ENCODE measurements around the gene OPRL1.
"Not testable (repeated sequence)": the region's sequence is repeated elsewhere in the genome, so short reads cannot be mapped to it uniquely, and the experiment has no call there.

Gene OPRL1

DNA sequence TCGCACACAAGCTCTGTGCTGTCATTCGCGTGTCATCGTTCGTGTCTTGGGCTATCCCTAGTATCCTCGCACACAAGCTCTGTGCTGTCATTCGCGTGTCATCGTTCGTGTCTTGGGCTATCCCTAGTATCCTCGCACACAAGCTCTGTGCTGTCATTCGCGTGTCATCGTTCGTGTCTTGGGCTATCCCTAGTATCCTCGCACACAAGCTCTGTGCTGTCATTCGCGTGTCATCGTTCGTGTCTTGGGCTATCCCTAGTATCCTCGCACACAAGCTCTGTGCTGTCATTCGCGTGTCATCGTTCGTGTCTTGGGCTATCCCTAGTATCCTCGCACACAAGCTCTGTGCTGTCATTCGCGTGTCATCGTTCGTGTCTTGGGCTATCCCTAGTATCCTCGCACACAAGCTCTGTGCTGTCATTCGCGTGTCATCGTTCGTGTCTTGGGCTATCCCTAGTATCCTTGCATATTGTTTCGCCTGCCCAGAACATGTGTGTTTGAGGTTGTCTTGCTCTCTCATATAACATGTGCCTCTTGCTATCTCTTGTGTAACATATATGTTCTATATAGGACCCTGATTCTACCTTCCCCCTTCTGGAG lies 7.4 kb downstream of the OPRL1 start:
- not testable (repeated sequence) for DNase-seq

DNA sequence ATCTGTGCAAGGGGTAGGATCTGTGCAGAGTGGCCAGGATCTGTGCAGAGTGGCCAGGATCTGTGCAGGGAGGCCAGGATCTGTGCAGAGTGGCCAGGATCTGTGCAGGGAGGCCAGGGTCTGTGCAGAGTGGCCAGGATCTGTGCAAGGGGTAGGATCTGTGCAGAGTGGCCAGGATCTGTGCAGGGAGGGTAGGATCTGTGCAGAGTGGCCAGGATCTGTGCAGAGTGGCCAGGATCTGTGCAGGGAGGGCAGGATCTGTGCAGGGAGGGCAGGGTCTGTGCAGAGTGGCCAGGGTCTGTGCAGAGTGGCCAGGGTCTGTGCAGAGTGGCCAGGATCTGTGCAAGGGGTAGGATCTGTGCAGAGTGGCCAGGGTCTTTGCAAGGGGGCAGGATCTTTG lies 8.7 kb downstream of the OPRL1 start:
- not testable (repeated sequence) for DNase-seq

DNA sequence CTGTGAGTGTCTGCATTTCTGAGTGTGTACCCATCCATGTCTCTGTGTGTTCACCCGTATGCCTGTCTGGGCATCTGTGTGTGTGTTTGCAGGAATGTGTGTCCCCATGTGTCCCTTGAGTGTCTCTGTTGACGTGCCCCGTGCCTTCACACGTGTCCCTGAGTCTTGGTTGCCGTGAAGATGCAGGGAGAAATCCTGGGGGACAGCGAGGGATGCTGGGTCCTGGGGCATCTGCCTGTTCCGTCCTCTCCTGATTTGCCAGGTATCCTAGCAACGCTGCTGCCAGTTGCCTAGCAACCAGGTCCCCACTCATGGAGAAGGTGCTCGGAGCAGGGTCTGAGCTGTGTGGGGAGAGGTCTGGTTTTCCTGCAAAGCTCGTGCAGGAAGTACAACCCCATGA lies 10.3 kb downstream of the OPRL1 start:
- peak; percentile 67 for DNase-seq

DNA sequence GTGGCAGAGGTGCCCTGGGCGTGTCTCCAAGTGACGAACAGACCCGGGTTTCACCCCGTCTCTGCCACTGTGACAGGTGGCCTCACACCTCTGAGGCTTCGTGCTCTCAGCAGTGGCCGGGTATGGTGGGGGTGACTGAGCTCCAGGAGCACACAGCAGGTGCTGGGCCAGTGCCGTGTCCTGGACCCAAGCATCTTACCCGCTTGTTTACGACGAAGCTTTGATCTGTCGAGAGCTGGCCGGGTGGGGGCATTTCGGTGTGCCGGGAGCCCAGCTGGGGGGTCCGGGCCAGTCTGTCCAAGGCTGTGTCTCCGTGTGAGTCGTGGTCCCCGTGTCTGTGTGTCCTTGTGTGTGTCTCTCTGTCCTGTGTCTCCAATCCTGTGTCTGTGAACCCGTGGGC lies 11.5 kb downstream of the OPRL1 start:
- DNase-seq = no peak

DNA sequence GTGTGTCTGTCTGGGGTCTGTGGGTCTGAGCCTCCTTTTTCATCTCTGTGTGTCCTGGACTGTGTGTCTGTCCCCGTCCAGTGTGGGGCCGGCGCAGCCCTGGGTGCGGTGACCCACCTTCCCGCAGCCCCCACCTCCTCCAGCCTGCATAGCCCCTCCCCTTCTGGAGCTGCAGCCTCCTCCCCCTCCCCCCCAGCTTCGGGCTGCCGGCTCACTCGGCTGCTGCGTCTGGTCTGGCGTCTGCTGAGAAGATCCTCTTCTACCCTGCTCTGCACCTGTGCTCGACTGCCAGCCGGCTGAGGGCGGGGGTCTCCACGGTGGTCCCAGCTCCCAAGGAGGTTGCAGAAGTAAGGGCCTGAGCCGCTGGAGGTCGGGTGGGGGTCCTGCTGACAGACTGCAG lies 11.9 kb downstream of the OPRL1 start:
- DNase-seq = no peak

DNA sequence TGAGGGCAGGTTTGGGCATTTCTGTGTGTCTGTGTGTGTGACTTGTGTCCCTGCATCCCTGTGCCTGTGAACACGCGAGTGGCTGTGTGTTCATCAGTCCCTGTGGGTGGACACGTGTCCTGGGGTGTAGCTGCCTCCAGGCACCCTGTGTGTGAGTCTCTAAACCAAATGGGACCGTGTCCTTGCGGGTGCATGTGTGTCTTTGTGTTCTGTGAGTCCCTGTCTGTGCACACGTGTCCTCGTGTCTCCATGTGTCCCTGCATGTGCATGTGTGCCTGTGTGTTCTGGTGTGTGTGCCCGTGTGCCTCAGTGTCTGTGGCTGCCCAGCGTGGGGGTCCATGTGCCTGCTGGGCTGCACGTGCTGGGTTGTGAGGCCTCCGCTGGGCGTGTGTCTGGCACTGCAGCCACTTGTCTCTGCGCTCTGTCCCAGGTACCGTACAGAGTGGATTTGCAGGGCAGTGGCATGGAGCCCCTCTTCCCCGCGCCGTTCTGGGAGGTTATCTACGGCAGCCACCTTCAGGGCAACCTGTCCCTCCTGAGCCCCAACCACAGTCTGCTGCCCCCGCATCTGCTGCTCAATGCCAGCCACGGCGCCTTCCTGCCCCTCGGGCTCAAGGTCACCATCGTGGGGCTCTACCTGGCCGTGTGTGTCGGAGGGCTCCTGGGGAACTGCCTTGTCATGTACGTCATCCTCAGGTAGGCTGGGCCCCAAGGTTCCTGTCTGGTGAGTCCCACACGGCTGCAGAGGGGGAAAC lies 12.6 kb downstream of the OPRL1 start:
- DNase-seq = no peak

DNA sequence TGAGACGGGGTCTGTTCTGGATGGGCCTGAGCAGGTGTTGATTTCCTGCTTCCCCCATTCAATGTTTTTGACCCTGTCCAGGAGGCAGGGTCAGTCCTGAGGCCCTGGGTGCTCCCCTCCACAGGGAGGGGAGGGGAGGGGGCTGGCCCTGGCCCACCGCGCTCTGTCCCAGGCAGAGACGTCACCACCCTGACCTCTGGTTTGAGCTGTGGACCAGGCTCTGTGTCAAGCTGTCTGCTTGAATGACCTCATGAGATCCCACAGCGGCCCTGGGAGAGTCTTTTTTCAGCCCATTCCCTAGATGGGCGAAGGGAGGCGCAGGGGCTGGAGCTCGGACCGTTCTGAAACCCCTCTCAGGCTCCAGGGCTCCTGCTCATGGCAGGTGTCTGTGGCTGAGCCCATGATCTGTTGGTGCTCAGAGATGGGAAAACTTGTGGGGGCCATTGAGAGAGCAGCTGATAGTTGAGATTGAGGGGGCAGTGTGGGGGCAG lies 13.2 kb downstream of the OPRL1 start:
- no peak for DNase-seq

DNA sequence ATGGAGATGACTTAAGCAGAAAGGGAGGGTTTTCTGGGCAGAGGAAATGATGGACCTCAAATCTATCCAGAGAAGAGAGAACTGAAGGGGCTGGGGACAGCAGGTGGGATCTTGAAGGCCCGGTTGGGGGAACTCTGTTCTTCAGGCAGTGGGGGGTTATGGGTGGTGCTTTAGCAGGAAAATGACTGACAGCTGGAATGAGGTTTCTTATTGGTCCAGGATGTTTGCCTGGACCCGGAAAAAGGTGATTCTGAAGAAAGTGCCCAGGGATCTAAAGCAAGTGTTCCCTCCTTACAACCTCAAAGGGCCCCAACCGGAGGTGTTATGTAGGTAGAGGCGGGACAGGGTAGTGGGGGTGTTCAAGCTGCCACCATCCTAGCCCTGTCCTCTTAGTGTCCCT lies 15.6 kb downstream of the OPRL1 start:
- DNase-seq = no peak

DNA sequence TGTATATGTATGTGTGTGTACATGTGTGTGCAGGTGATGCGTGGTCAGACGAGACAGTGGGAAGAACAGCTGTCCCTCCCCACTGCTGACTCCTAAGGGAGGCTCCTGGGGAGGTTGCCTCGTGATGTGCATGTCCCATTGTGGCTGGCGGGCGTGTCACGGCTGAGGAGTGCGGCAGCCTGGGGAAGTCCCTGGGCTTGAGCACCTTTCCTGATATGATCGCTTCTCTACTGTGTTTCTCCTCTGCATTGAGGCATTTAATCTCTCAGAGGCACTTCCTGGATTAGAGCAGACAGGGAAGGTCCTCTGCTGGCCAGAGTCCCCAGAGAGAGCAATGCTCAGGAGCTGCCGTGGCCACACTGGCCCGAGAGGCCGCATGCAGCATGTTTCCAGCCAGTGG lies 16.0 kb downstream of the OPRL1 start:
- DNase-seq = no peak

DNA sequence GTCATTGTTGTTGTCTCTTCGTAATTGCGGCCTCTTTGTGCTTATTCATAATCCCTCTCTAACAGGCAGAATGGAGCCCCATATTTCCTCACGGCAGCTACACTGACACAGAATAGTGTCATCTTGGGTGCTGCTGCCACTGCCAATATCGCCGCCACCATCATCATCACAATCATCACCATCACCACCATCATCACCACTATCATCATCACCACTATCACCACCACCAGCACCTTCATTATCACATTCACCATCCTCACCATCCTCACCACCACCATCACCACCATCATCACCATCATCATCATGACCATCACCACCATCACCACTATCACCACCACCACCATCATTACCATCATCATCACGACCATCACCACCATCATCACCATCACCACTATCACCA lies 16.7 kb downstream of the OPRL1 start:
- DNase-seq = no peak

DNA sequence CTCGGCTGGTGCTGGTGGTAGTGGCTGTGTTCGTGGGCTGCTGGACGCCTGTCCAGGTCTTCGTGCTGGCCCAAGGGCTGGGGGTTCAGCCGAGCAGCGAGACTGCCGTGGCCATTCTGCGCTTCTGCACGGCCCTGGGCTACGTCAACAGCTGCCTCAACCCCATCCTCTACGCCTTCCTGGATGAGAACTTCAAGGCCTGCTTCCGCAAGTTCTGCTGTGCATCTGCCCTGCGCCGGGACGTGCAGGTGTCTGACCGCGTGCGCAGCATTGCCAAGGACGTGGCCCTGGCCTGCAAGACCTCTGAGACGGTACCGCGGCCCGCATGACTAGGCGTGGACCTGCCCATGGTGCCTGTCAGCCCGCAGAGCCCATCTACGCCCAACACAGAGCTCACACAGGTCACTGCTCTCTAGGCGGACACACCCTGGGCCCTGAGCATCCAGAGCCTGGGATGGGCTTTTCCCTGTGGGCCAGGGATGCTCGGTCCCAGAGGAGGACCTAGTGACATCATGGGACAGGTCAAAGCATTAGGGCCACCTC lies 18.7 kb downstream of the OPRL1 start:
- no peak for DNase-seq

DNA sequence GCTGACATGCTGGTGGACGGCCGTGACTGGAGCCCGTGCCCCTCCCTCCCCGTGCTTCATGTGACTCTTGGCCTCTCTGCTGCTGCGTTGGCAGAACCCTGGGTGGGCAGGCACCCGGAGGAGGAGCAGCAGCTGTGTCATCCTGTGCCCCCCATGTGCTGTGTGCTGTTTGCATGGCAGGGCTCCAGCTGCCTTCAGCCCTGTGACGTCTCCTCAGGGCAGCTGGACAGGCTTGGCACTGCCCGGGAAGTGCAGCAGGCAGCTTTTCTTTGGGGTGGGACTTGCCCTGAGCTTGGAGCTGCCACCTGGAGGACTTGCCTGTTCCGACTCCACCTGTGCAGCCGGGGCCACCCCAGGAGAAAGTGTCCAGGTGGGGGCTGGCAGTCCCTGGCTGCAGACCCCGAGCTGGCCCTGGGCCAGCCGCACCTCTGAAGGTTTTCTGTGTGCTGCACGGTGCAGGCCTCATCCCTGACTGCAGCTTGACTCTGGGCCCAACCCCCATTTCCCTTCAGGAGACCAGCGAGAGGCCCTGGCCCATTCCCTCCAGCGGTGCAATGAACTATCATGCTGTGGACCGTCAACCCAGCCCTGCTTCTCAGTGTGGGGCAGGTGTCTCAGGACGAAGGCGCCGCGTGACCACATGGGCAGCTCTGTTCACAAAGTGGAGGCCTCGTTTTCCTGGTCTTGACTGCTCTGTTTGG lies 19.4 kb downstream of the OPRL1 start:
- no peak for DNase-seq

DNA sequence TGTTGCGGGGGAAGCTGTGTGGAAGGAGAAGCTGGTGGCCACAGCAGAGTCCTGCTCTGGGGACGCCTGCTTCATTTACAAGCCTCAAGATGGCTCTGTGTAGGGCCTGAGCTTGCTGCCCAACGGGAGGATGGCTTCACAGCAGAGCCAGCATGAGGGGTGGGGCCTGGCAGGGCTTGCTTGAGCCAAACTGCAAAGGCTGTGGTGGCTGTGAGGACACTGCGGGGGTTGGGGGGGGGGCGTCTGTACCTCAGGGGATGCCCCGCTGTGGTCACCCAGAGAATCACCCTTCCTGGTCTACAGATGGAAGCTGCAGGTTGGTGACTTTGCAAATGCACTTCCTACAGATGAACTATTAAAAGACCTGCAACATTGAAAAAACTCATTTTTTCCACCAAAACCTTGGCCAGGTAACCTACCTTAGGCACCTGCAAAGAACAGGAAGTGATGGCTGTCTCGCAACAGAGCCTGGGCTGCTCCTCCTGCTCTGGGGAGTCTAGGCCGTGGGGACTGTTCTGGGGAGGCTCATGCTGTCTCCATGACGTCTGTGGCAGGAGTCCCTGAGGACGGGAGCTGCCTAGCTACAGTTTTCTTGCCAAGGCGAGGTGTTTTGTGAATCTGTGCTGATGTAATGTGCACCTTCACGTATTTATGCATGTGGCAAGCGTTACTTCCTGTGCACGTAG lies 20.1 kb downstream of the OPRL1 start:
- DNase-seq = peak; percentile 94

DNA sequence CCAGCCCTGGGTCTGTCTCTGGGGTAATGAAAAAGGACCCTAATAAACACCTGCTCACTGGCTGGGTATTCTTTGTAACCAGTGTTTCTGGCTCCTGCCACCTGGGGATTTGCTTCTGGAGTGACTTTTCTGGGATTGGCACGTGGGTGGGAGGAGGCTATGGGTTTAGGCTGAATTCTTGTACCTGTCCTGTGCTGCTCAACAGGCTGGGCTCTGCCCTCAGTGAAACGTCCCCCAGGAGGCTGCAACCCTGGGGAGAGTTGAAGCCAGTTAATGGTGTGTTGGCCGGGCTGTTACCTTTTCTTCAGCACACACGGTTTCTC lies 20.6 kb downstream of the OPRL1 start:
- DNase-seq = no peak

DNA sequence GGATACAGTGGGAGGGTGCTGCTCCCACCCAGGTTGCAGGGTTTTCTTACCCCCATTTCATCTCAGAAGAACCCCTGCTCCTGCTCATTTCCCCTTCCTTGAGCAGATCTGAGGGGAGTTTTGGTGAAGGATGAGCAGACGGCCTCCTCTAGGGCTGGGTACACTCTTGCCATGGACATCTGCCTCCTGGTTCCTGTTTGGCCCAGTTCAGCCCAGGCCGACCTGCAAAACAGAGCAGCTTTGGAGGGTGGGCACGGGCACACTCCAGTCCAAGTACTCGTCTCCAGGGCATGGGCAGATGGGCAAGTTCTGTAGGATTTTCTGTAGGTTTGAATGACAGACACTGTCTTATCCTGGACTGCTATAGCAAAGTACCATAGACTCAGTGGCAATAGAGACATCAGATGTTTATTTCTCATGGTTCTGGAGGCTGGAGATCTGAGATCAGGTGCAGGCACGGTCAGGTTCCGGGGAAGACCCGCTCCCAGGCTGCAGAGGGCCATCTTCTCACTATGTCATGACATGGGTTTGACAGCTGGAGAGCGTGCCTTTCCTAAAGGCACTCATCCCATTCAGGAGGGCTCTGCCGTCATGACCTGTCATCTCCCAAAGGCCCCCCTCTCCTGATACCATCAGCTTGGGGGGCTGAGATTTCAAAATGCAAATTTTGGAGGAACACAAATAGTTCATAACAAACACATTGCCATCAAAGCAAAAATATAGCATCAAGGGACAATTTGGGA lies 21.2 kb downstream of the OPRL1 start:
- no peak for DNase-seq

DNA sequence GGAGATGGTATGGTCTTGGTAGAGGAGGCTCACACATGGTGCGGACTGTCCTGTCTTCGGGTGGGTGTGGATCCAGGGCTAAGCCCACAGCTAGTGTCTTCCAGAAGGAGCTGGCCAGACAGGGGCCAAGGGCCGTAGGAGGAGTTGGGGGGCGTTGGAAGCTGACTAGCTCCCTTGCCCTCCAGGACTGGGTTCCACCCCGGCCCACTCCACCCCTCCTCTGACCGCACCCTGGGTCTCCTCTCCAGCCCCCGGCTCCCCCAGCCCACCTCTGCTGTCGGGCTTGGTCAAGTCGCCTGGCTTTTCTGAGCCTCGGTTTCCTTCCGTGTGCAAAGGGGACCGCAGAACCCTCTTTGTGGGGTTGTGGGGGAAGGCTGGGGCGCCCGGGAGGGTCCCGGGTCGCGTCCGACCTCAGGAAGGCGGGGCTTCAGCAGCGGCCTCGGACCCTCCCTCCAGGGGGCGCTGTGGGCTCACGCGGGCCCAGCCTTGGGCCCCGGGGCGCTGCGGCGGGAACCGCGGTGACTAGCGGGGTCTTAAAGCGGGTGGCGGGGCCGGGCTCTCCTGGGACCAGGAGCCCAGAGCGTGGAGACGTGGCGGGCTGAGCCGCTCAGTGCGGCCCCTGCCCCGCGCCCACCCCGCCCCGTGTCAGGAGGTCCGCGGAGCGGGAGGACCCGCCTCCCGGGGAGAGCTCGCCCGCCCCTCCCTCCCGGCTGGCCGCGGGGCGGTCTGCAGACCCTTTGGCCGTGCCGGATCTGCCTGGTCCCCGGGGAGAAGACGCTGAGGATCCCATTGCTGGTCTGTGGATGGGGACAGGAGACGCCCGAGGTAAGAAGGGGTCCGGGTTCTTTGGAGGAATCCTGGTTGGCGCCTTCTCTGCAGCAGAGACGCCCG lies 22.1 kb downstream of the OPRL1 start:
- DNase-seq = peak; percentile 72

DNA sequence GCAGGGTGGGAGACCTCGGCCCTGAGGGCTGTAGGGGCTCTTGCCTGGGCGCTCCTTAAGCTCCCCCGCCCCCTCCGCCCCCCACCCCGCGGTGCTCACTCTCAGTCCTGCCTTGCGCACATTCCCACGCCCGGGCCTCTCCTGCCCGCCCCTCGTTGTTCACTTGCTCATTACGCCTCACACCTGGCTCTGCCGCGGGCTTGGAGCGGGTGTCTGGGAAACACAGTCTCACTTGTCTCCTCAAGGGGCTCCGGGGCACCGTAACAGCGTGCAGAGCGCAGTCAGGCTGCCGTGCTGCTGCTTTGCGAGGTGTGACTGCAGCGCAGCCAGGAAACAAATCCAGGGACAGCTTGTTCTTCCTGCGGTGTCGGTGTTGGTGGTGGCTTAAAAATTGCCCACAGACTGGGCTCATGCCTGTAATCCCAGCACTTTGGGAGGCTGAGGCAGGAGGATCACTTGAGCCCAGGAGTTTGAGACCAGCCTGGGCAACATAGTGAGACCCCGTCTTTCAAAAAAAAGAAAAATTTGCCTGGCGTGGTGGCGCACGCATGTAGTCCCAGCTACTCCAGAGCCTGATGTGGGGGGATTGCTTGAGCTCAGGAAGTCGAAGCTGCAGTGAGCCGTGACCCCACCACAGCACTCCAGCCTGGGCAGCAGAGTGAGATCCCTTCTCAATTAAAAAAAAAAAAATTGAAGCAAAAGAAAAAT lies 22.9 kb downstream of the OPRL1 start:
- peak; percentile 82 for DNase-seq

DNA sequence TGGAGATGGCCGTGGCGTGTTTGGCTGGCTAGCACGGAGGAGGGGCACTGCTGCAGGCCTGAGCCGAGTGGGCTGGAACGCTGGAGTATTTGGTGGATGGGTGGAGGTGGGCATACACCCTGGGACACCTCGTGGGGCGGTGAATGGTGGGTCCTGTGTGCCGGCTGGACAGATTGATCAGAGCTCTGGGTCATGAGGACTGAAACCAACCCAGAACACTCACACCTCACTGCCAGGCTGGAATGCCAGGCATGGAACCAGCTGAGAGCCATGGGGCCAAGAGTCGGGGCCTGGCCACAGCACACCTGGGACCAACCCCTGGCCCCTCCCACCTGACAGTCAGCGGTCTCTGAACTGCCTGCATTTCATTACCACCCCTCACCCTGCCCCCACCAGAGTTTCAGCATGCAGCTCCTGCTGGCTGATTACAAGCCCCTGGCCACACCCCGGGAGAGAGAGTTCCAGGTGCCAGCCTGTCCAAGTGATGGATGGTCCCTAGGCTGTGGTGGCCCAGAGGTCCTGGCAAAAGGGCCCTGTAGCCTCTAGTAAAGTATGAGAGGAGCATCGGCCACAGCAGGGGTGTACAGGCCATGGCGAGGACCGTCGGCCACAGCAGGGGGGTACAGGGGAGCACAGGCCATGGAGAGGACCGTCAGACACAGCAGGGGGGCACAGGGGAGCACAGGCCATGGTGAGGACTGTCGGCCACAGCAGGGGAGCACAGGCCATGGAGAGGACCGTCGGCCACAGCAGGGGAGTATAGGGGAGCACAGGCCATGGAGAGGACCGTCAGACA lies 24.2 kb downstream of the OPRL1 start:
- DNase-seq = no peak

DNA sequence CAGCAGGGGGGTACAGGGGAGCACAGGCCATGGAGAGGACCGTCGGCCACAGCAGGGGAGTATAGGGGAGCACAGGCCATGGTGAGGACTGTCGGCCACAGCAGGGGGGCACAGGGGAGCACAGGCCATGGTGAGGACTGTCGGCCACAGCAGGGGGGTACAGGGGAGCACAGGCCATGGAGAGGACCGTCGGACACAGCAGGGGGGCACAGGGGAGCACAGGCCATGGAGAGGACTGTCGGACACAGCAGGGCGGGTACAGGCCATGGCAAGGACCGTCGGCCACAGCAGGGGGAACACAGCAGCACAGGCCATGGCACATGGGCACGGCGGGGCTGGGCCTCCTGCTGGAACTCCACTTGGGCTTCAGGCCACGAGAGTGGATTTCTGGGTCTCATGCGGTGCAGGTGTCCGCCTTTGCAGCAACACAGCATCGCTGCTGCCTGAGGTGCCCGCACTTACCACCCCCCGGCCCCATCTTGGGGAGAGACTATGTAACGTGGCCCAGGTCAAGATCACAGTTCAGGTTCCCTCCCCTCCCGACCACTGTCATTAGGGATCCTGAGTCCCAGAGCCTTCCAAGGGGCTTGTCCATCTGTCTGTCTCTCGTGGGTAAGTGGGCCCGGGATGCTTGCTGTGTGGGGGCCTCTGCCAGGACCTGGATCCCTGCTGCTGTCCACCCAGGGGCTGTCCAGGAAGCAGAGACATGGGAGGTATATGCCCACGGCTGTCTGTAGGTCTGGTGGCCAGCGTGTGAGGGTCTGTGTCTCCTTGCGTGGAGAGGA lies 25.0 kb downstream of the OPRL1 start:
- no peak for DNase-seq
